GM18867 (cell line): ENCODE results near the gene COL28A1.
"Not testable (repeated sequence)": the region's sequence is repeated elsewhere in the genome, so short reads cannot be mapped to it uniquely, and the experiment has no call there.

Source experiments
- ATAC-seq: cut with Tn5 transposase; IDR thresholded peaks from one replicate; pipeline ENCODE4 v1.9.1; 2021; ENCODE audit warnings: mild to moderate bottlenecking, moderate library complexity; ENCODE audit not compliant: unreplicated experiment

Gene COL28A1

DNA sequence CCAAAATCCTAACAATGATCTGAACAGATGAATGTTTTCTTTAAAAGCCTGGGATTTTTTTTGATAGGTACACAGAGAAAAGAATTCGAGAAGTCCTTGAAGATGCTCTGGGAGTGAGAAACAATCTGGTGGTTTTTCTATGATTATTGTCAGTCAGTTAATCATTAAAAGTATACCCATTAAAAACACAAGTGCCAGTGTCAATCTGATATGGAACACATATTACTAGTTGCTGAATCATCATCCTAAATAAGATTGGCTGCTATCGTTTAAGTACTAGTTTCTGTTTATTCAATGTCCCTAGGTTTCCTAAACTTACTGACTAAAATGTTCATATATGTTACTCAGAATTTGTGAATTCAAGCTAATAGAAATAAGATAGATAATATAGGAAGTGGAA is 16.1 kb downstream of the COL28A1 start:
- no peak for ATAC-seq

DNA sequence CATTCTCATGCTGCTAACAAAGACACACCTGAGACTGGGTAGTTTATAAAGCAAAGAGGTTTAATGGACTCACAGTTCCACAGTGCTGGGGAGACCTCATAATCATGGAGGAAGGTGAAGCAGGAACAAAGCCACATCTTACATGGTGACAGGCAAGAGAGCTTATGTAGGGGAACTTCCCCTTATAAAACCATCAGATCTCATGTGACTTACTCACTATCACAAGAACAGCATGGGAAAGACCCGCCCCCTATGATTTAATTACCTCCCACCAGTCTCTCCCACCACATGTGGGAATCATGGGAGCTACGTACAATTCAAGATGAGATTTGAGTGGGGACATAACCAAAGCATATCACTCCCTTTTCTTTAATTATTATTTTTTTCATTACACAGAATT is 16.6 kb downstream of the COL28A1 start:
- no peak for ATAC-seq

GRCh38 chr7:7517754-7518153 is 17.9 kb downstream of the COL28A1 start:
- no peak for ATAC-seq

- no peak for ATAC-seq
Measured at GRCh38 chr7:7516662-7517061, 19.0 kb downstream of the COL28A1 start.

DNA sequence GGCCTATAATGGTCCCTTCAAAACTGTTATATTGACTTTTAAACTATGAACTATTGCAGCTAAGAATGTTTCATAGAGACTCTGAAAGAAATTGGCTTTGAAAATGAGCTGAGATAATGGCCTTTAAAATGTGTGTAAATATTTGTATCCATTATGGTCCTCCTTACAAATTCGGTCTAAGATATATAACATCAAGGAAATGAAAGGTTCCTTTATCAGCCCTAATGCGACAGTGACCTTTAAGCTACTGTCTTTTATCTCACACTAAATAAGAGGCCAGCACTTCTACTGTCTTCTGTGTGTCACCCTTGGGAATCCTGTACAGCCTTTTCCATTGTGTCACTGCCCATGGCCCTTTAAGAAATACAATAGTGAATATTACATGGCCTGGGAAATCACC is 19.5 kb downstream of the COL28A1 start:
- ATAC-seq, result no peak

- ATAC-seq, result no peak
Measured at GRCh38 chr7:7512861-7513597, 22.6 kb downstream of the COL28A1 start.

DNA sequence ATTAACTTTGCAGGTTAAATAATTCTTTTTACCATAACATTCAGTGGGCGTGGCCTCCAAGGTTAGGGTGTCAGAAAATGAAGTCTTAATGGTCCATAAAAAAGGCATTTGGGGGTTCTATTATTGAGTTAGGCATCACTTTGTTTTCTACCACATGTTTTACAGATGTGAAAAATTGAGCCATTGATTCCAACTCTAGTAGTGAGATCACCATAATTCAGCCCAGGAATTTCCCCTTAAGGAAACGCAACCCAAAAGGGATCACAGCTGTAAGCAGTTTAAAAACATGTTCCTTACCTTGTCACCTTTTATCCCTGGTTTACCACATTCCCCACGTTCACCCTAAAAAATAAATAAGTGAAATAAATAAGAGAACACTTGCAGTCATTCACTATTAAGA is 24.9 kb downstream of the COL28A1 start:
- no peak for ATAC-seq

GRCh38 chr7:7505915-7506314 is 29.8 kb downstream of the COL28A1 start:
- ATAC-seq, result no peak

GRCh38 chr7:7504910-7505704 is 30.6 kb downstream of the COL28A1 start:
- no peak for ATAC-seq

DNA sequence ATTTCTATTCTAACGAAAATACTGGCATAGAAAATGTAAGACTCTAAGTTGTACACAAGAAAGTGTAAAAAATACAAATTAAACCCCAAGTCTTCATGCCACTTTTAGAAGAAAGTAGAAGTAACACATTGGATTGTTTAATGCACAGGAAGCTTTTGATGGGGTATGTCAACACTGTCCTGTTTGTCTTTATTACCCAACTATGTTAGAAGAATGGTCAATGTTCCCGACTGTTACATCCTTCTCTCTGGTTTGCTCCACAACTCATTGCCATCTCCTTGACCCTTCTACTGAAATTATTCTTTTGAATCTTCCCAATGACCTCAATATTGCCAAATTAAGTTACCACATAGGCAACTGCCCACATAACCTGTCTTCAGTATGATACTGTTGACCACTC is 35.8 kb downstream of the COL28A1 start:
- ATAC-seq, result no peak

DNA sequence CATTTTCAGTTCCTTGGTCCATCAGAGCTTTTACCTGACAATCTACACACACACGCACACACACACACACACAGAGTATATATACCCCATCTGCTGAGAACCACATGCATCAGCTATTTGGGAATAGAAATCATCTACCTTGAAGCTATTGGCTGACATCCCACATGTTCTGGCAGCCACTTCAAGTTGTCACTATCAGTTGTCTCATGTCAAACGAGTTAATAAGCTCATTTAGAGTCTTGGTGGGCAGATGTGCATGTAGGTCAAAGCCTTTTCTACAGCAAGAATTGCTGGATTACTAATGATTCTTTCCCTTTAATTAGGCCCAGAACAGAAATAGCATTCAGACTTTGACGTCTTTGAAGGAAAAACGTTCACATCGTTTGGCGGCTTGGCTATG is 36.8 kb downstream of the COL28A1 start:
- ATAC-seq, result no peak

- ATAC-seq, result no peak
Measured at GRCh38 chr7:7496311-7496710, 39.4 kb downstream of the COL28A1 start.

DNA sequence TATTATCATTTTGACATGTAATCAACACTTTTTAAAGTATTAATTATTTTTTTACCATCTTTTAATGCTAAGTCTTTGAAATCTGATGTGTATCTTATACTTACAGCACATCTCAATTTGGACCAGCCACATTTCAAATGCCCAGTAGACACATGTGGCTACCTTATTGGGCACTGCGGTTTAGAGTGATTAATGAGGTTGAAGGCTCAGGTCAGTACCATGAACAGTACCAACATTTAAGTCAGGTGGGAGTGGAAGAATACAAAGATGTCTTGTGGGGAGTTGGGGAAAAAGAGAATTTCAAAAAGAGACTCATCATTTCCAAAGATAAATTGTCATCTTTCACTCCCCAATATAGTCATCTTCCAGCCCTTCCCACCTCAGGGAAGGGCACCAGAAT is 40.5 kb downstream of the COL28A1 start:
- no peak for ATAC-seq

GRCh38 chr7:7491044-7491443 is 44.6 kb downstream of the COL28A1 start:
- no peak for ATAC-seq

GRCh38 chr7:7490003-7490402 is 45.7 kb downstream of the COL28A1 start:
- no peak for ATAC-seq

GRCh38 chr7:7489546-7489945 is 46.1 kb downstream of the COL28A1 start:
- ATAC-seq, result no peak

- no peak for ATAC-seq
Measured at GRCh38 chr7:7486362-7486761, 49.3 kb downstream of the COL28A1 start.

GRCh38 chr7:7484072-7484471 is 51.6 kb downstream of the COL28A1 start:
- no peak for ATAC-seq

GRCh38 chr7:7481802-7482201 is 53.9 kb downstream of the COL28A1 start:
- no peak for ATAC-seq

GRCh38 chr7:7479275-7479805 is 56.3 kb downstream of the COL28A1 start:
- ATAC-seq, result no peak

DNA sequence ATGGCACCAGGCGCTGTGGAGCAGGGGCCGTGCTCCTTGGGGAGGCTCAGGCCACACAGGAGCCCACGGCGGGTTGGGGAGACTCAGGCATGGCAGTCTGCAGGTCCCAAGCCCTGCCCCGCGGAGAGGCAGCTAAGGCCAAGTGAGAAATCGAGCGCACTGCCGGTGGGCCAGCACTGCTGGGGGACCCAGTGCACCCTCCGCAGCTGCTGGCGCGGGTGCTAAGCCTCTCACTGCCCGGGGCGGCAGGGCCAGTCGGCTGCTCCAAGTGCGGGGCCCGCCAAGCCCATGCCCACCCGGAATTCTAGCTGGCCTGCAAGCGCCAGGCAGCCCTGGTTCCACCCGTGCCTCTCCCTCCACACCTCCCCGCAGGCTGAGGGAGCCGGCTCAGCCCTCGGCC is 57.1 kb downstream of the COL28A1 start:
- ATAC-seq, result no peak

GRCh38 chr7:7477641-7478040 is 58.0 kb downstream of the COL28A1 start:
- ATAC-seq, result not testable (repeated sequence)
